Lower leg skin (tissue), 4 donors: ENCODE data around the gene MRPL17. TPM values are rescaled to one million over a fixed set of nuclear protein-coding genes. Genes with fewer than 3 reads are reported as not detected.
"Not testable (repeated sequence)": the region's sequence is repeated elsewhere in the genome, so short reads cannot be mapped to it uniquely, and the experiment has no call there.

Experiments used
- DNase-seq, 2 donors: peaks; one replicate each; pipeline ENCODE4 v3.0.0-alpha.2; 2019; ENCODE audit warnings: low spot score in 2 of 2
- H3K4me3 ChIP-seq: fragments of 200-600 bp; sonication (generic); 2 replicates; pipeline ENCODE4 v1.5.1; 2017; ENCODE audit warnings: mild to moderate bottlenecking, low read depth; ENCODE audit not compliant: poor library complexity, severe bottlenecking
- POLR2A ChIP-seq, 2 donors: fragments of 450-650 bp; IDR thresholded peaks; one replicate each; pipeline ENCODE4 v1.6.1; 2016 to 2017; ENCODE audit warnings: antibody characterized with exemption in 2 of 2, mild to moderate bottlenecking in 1 of 2, moderate library complexity in 1 of 2
- WGBS, 2 donors: methylation state at CpG; one replicate each; pipeline ENCODE4 v1.1.5; 2018; 5-methylcytosine and 5-hydroxymethylcytosine counted together
- intact Hi-C: fragments of 100-400 bp; cut with DNase I; formaldehyde crosslinking; loops from one replicate; pipeline ENCODE4 v1.15.0; 2023; ENCODE audit warnings: low total_unique reads
- total RNA-seq, 4 donors: library from RNA; depleted of rRNA; stranded (reverse); fragments of >200 nt; gene quantifications; one replicate each; pipeline ENCODE4 v1.1.0, GENCODE V29; 2016
- TF ChIP-seq, protein P1 (sequence below), 3 donors: fragments of 450-650 bp; IDR thresholded peaks; one replicate each; pipeline ENCODE4 v1.5.1; 2016; ENCODE audit warnings: antibody characterized with exemption in 3 of 3, mild to moderate bottlenecking in 3 of 3, moderate library complexity in 2 of 3

MRPL17 gene
- total RNA-seq, 4 donors from 2014 or later: 16.8 to 115 (median 30.5) TPM

DNA sequence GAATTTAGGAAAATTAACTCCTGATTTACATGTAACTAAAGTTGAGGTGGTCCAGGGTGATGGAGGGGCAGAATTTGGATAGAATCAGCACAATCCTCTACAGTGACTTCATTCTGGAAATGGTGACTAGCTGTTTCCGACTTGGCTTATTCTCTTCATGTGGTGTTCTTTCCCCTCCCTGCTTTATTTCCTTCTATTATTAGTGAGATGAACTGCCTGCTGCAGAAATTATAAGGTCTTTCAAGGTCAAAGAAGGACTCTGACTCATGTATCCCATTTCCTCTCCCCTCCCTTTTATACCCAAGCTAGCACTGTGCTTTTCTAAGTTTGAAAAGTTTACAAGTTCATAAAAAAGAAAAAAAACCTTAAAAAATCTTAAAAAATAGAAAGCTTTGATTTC, 12.2 kb upstream of the MRPL17 start:
- 11 to 38% methylated on average over 1 of the region's 1 CpG for WGBS, 2 donors
- TF ChIP-seq POLR2A (IDR thresholded peaks at IDR 0.05): no peak
- TF ChIP-seq, protein P1, sequence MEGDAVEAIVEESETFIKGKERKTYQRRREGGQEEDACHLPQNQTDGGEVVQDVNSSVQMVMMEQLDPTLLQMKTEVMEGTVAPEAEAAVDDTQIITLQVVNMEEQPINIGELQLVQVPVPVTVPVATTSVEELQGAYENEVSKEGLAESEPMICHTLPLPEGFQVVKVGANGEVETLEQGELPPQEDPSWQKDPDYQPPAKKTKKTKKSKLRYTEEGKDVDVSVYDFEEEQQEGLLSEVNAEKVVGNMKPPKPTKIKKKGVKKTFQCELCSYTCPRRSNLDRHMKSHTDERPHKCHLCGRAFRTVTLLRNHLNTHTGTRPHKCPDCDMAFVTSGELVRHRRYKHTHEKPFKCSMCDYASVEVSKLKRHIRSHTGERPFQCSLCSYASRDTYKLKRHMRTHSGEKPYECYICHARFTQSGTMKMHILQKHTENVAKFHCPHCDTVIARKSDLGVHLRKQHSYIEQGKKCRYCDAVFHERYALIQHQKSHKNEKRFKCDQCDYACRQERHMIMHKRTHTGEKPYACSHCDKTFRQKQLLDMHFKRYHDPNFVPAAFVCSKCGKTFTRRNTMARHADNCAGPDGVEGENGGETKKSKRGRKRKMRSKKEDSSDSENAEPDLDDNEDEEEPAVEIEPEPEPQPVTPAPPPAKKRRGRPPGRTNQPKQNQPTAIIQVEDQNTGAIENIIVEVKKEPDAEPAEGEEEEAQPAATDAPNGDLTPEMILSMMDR (IDR thresholded peaks at IDR 0.05): no peak
- intact Hi-C loops: no loop called here
- DNase-seq: no peak
- no peak overlapping the region for H3K4me3 ChIP-seq

DNA sequence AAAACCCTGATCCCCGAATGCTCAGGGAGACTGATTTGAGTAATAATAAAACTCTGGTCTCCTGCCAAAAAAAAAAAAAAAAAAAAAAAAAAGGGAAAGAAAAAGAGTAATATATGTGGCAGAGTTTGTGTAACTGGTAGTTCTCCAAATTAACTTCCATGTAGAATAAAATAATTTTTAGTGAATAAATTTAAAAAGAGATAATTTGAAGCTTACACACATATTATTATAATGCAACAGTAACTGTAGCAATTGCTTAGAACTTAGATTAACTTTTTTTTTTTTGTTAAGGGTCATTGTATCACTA, 11.0 kb upstream of the MRPL17 start:
- TF ChIP-seq, protein P1 (IDR thresholded peaks at IDR 0.05): no peak
- no peak for TF ChIP-seq POLR2A (IDR thresholded peaks at IDR 0.05)
- WGBS, 2 donors: 0% methylated on average over 1 of the region's 1 CpG
- intact Hi-C loops: no loop called here
- H3K4me3 ChIP-seq: no peak overlapping the region
- DNase-seq: no peak

- peak; percentile 66 to 88 for DNase-seq
- TF ChIP-seq POLR2A (IDR thresholded peaks at IDR 0.05): no peak
- TF ChIP-seq, protein P1 (IDR thresholded peaks at IDR 0.05): no peak
- WGBS, 2 donors: 87 to 91% methylated on average over 1 of the region's 1 CpG
- intact Hi-C loops: no loop called here
- H3K4me3 ChIP-seq: no peak overlapping the region
These were observed 10.4 kb upstream of the MRPL17 start for GRCh38 chr11:6693342-6694228.

DNA sequence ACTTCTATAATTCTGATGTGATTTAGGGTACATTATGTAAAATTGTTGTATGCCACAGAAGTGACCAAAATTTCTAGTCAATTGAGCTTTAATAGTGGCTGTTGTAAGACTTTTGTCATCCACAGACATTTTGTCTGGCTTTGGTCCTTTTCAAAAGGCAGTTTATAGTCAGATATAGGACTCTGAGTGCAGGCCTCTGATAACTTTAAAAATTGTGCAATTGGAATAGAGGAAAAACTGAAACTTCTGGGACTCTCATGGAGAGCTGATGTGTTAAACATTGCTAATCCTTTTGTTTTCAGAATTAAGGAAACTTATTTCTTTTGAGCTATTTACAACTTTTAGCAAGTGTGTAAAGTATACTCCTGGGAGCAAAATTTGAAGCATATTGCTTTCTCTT, 9.0 kb upstream of the MRPL17 start:
- H3K4me3 ChIP-seq: no peak overlapping the region
- intact Hi-C loops: no loop called here
- no peak for DNase-seq
- TF ChIP-seq POLR2A (IDR thresholded peaks at IDR 0.05): no peak
- TF ChIP-seq, protein P1 (IDR thresholded peaks at IDR 0.05): no peak

DNA sequence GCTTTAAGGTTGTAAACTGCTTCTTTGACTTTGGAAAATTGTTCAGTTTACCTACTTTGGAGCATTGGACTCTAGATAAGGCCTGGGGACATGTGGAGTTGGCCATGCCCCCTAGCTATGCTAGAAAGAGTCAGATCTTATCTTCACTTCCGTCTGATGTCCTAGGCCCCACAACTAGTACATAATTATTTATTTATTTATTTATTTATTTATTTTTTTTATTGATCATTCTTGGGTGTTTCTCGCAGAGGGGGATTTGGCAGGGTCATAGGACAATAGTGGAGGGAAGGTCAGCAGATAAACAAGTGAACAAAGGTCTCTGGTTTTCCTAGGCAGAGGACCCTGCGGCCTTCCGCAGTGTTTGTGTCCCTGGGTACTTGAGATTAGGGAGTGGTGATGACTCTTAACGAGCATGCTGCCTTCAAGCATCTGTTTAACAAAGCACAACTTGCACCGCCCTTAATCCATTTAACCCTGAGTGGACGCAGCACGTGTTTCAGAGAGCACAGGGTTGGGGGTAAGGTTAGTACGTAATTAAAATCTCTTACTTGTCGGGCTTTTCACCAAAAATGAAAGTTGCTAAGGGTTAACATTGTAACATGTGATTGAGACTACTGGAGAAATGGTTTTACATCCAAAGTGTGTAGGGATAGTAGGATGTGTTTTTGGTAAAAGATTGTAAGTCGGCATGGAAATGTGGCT, 7.4 kb upstream of the MRPL17 start:
- DNase-seq, H3K4me3 ChIP-seq, intact Hi-C loops: not testable (repeated sequence)
- 66 to 73% methylated on average over 11 of the region's 11 CpGs for WGBS, 2 donors

DNA sequence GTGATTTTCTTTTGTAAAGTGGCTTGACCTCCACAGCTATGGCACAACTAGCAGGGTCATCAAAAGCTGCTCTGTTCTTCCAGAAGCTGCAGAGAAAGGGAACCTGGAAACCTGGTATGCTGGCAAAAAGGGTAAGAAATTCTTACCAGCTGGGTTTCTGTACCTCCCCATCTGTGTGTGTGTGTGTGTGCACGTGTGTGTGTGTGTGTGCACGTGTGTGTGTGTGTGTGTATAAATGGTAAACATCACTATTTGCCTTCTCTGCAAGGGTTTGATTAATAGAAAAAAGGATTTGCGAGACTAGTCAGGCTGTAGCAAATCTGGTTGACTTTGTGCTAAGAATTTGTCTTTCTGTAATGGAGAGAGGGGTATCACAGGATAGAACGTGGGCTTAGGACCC, 4.7 kb upstream of the MRPL17 start:
- 66 to 76% methylated on average over 4 of the region's 4 CpGs for WGBS, 2 donors
- TF ChIP-seq, protein P1 (IDR thresholded peaks at IDR 0.05): no peak
- TF ChIP-seq POLR2A (IDR thresholded peaks at IDR 0.05): no peak

More for the DNA sequence above, 4.7 kb upstream of the MRPL17 start:
- DNase-seq: no peak
- no peak overlapping the region for H3K4me3 ChIP-seq
- intact Hi-C loops: no loop called here
